HS-27A (cell line): ENCODE measurements around the gene RAX2.
"Not testable (repeated sequence)": the region's sequence is repeated elsewhere in the genome, so short reads cannot be mapped to it uniquely, and the experiment has no call there.

Source experiments
- DNase-seq: peaks from one replicate; pipeline ENCODE4 v3.0.0-alpha.2; 2012; ENCODE audit warnings: low read depth, missing footprints

The RAX2 gene

GRCh38 chr19:3760871-3761361 lies 11.1 kb downstream of the RAX2 start:
- no peak for DNase-seq

- DNase-seq: no peak
Observed at GRCh38 chr19:3759482-3760254, 12.4 kb downstream of the RAX2 start.

- not testable (repeated sequence) for DNase-seq
Observed at GRCh38 chr19:3758297-3758696, 13.7 kb downstream of the RAX2 start.

DNA sequence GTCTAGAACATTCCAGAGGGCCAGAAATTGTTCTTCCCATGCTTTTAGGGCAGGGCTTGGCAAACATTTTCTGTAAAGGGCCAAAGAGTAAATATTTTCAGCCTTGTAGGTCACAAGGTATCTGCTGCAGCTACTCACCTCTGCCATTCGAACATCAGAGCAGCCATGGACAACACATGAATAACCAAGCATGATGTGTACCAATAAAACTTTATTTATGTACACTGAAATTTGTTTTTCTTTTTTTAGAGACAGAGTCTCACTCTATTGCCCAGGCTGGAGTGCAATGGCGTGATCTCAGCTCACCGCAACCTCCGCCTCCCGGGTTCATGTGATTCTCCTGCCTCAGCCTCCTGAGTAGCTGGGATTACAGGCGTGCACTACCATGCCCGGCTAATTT lies 14.3 kb downstream of the RAX2 start:
- not testable (repeated sequence) for DNase-seq

DNA sequence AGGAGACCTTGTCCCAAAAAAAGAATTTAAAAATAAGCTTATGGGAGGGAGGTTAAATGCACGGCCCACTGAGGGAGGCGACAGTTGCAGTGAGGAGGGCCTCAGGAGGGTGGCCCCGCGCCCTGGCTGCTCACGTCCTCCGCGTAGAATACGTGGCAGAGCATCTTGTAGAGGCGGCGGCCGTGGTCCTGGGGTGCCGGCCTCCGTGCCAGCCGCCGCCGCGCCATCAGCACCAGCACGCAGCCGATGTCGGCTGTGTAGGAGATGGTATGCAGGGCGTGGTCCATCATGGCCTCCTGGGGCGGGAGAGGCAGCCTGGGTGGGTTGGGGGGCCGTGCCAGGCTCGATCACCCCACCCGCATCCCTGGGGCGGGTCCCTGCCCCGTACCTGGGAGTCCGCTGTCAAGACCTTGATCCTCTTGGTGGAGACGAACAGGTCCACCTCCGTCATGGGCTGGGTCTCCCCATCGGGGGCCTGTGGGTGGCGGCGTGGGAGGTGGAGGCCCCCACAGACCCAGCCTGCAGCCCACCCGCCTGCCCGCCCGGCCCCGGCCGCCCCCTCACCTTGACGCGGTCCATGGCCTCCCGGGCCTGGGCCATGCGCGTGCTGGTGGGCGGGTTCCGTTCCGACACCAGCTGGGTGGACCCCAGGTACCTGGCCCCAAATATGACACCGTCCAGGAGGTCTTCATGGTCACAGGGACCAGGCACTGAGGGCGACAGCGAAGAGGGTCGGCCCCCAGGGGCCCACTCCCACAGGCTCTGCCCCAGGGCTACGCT lies 18.2 kb downstream of the RAX2 start:
- no peak for DNase-seq

GRCh38 chr19:3752492-3752891 lies 19.5 kb downstream of the RAX2 start:
- DNase-seq: no peak

DNA sequence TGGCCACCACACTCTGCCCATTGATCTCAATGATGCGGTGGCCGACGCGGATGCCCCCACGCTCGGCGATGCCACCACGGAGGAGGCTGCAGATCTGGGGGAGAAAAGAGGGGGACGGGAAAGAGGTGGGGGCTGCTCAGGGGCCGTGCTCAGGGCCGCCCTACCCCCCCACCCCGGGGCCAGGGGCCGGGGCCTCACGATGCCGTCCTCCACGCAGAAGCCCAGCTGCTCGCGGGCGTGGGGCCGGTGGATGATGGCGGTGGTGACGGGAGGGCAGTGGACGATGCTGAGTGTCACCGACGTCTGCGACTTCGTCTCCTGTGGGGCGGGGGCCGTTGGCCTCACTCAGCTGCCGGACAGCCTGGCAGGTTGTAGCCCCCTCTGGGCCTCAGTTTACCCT lies 20.8 kb downstream of the RAX2 start:
- no peak for DNase-seq

- no peak for DNase-seq
Observed at GRCh38 chr19:3750211-3750610, 21.8 kb downstream of the RAX2 start.

GRCh38 chr19:3748965-3749364 lies 23.1 kb downstream of the RAX2 start:
- no peak for DNase-seq

DNA sequence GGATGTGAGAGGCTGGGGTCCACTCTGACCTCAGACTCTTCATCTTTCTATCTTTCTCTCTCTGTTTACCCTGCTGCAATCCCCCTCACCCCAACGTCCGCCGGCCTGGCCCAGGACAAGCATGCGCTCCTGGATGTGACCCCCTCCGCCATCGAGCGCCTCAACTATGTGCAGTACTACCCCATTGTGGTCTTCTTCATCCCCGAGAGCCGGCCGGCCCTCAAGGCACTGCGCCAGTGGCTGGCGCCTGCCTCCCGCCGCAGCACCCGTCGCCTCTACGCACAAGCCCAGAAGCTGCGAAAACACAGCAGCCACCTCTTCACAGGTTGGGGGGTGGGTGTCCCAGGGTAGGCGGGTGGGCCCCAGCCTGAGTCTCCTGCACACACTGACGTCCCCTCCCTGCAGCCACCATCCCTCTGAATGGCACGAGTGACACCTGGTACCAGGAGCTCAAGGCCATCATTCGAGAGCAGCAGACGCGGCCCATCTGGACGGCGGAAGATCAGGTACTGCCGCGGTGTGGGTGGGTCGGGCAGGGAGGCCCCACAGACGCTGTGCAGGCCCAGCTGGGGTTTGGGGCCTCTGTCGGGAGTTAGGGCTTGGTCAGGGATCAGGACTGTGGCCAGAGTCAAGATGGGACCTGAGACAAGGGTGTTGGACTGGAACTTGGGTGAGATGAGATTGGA lies 25.5 kb downstream of the RAX2 start:
- no peak for DNase-seq

- no peak for DNase-seq
Observed at GRCh38 chr19:3745363-3746045, 26.5 kb downstream of the RAX2 start.

GRCh38 chr19:3743486-3743885 lies 28.5 kb downstream of the RAX2 start:
- no peak for DNase-seq

- DNase-seq: no peak
Observed at GRCh38 chr19:3740431-3740830, 31.6 kb downstream of the RAX2 start.

DNA sequence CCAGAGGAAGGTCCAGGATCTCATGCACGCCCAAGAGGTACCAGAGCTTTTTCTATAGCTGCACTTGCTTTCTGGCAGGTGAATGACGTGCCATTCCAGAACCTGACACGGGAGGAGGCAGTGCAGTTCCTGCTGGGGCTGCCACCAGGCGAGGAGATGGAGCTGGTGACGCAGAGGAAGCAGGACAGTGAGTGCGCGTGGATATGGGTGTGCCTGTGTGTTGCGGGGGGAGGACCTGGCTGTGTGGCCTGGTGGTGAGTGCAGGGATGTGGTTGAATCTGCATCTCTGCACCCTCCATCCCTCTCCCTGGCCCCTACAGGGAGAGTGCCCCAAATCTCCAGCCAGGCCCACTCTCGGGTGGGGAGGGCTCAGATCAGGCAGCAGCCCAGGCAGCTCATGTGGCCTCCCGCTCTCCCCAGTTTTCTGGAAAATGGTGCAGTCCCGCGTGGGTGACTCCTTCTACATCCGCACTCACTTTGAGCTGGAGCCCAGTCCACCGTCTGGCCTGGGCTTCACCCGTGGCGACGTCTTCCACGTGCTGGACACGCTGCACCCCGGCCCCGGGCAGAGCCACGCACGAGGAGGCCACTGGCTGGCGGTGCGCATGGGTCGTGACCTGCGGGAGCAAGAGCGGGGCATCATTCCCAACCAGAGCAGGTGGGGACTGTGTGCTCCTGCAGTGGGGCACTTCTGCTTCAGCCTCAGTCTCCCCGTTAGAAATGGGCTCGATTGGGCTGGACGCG lies 33.4 kb downstream of the RAX2 start:
- DNase-seq: no peak

DNA sequence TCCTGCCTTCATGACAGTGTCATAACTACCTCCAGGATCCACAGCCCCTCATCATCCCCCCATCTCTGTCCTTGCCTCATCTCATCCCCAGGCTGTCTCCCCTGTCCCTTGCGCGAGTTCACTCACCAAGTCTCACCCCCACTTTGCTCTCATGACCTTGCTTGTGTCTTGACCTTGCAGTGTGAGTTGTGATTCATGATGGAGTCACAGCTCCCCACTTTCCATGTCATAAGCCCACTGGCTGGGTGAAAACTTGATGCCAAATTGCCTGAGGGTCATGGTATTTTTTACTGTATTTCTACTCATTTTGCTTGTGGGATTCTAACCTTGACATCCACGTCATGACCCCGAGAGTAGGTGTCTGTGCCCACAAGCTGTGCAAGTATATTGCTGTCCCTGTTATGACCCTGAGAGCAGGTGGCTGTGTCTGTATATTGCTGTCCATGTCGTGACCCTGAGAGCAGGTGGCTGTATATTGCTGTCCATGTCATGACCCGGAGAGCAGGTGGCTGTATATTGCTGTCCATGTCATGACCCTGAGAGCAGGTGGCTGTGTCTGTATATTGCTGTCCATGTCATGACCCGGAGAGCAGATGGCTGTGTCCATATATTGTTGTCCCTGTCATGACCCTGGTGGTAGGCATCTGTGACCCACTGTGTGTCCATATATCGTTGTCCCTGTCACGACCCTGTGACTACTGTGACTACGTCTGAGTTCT lies 34.4 kb downstream of the RAX2 start:
- no peak for DNase-seq

DNA sequence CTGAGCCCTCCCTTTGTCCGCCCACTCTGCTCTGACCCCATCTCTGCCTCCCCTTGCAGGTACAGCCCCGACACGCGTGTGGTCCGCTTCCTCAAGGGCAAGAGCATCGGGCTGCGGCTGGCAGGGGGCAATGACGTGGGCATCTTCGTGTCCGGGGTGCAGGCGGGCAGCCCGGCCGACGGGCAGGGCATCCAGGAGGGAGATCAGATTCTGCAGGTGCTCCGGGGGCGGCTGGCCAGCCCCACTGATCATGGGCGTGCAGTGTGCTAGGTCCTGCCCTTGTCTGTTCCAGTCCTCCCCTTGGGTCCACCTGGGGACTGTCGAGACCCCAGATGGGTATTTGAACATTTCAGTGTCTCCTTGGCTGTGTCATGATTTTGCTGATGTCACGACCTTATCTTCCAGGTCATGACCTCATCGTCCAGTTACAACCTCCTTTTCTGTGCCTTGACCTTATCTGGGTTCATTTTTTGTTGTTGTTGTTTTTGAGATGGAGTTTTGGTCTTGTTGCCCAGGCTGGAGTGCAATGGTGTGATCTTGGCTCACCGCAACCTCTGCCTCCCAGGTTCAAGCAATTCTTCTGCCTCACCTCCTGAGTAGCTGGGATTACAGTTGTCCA lies 35.8 kb downstream of the RAX2 start:
- DNase-seq: no peak

GRCh38 chr19:3734310-3734600 lies 37.8 kb downstream of the RAX2 start:
- DNase-seq: no peak

GRCh38 chr19:3733549-3734309 lies 38.3 kb downstream of the RAX2 start:
- DNase-seq: no peak

GRCh38 chr19:3732108-3732507 lies 39.9 kb downstream of the RAX2 start:
- no peak for DNase-seq

- DNase-seq: no peak
Observed at GRCh38 chr19:3730457-3730958, 41.5 kb downstream of the RAX2 start.
